SJSA1 (cell line): ENCODE measurements around the gene AFF3. TPM values are rescaled to one million over a fixed set of nuclear protein-coding genes. Genes with fewer than 3 reads are reported as not detected.

Experiments used
- DNase-seq, 2 experiments: peaks; one replicate each; pipeline ENCODE4 v3.0.0-alpha.2; 2015 to 2020; ENCODE audit warnings: low spot score in 2 of 2, low read depth in 1 of 2
- H3K27ac ChIP-seq: fragments of 250-450 bp; sonication (Bioruptor Pico); 2 replicates; pipeline ENCODE4 v1.5.1; 2020; ENCODE audit warnings: mild to moderate bottlenecking, moderate library complexity
- H3K27me3 ChIP-seq: fragments of 250-450 bp; sonication (Bioruptor Pico); replicated peaks from 2 replicates; pipeline ENCODE4 v1.5.1; 2020; ENCODE audit warnings: mild to moderate bottlenecking, moderate library complexity
- H3K36me3 ChIP-seq: fragments of 250-450 bp; sonication (Bioruptor Pico); 2 replicates; pipeline ENCODE4 v1.5.1; 2020; ENCODE audit warnings: mild to moderate bottlenecking
- H3K4me1 ChIP-seq: fragments of 250-450 bp; sonication (Bioruptor Pico); replicated peaks from 2 replicates; pipeline ENCODE4 v1.6.1; 2021; ENCODE audit warnings: mild to moderate bottlenecking
- H3K4me3 ChIP-seq: fragments of 250-450 bp; sonication (Bioruptor Pico); 2 replicates; pipeline ENCODE4 v1.5.1; 2020; ENCODE audit warnings: mild to moderate bottlenecking
- H3K9me3 ChIP-seq: fragments of 250-450 bp; sonication (Bioruptor Pico); replicated peaks from 2 replicates; pipeline ENCODE4 v1.5.1; 2020; ENCODE audit warnings: mild to moderate bottlenecking
- total RNA-seq: library from RNA; depleted of rRNA; stranded (reverse); fragments of >200 nt; shearing (Covaris generic); gene quantifications from 2 replicates; pipeline ENCODE4 v1.2.3, GENCODE V29; 2014

Gene AFF3
- total RNA-seq, 1 experiment from 2014 or later = 0.18 TPM

DNA sequence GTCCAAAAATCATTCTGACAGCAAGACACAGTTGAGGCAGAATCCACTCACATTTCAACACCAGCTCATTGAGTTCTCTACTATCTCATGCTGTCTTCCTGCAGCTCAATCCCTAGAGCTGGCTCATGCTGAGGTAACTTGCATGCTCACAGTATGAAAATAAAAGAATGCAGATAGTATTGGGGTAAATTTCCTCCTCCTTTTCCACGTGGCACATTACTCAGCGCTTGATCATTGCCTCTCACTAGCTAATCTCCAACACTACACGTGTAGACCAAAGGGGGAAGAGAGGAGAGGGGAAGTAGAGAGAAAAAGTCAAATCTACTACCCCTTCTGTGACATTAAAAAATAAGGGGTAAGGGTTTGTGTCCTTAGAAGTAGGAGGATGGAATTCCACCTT is 300.6 kb downstream of the AFF3 start:
- Histone ChIP-seq H3K27ac (no peak overlapping the region), H3K4me3 (no peak overlapping the region), H3K4me1 (no peaks in the 10 kb centered on the region), H3K36me3 (no peaks in the 10 kb centered on the region), H3K9me3 (no peaks in the 10 kb centered on the region), H3K27me3 (no peaks in the 10 kb centered on the region)
- no peak for DNase-seq

DNA sequence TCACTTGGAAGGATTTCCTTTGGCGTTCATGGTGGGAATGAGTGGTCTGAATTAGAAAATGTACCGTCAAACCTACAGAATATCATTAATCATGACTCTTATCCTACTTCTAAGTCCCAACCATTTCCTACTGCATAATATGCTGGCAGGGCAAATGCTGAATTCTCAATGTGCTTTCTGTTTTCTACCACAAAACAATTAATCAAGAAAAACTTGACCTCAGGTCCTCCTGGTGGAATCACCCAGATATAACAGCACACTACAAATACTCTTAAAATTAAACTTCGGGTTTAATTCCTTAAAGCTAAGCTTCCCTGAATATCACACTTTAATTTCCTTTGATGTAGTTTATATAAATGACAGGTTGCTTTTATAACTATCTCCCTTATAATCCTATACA is 301.6 kb downstream of the AFF3 start:
- Histone ChIP-seq H3K4me1 (no peaks in the 10 kb centered on the region), H3K4me3 (no peak overlapping the region), H3K36me3 (no peaks in the 10 kb centered on the region), H3K27me3 (no peaks in the 10 kb centered on the region), H3K9me3 (no peaks in the 10 kb centered on the region), H3K27ac (no peak overlapping the region)
- no peak for DNase-seq

GRCh38 chr2:99836690-99837605 is 305.4 kb downstream of the AFF3 start:
- no peaks in the 10 kb centered on the region for H3K36me3 ChIP-seq
- H3K27me3 ChIP-seq = no peaks in the 10 kb centered on the region
- no peak overlapping the region for H3K4me3 ChIP-seq
- H3K9me3 ChIP-seq = peaks cover 2% of the 10 kb centered on the region; the same call in 1 of the 2 replicates
- no peak overlapping the region for H3K27ac ChIP-seq
- H3K4me1 ChIP-seq = no peaks in the 10 kb centered on the region
- DNase-seq = no peak

DNA sequence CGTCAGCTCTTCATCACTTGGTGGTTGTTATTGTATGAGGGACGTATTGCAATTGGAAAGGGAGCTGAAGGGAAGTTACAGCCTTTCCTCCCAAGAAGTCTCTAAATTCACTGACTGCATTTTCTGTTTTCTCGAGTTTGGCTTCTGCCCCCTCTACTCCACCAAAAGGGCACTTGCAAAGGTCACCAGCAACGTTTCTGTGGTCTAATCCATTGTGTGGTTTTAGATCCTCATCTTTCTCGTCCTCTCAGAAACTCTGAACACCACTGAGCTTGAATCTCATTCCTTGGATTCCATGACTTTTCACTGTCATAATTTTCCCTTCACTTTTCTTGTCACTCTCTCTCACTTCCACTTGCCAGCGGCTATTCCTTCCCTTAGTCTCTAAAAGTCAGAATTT is 308.0 kb downstream of the AFF3 start:
- no peak for DNase-seq
- H3K4me3 ChIP-seq = no peak overlapping the region
- no peaks in the 10 kb centered on the region for H3K4me1 ChIP-seq
- H3K27me3 ChIP-seq = no peaks in the 10 kb centered on the region
- H3K9me3 ChIP-seq = peaks cover 2% of the 10 kb centered on the region; the same call in 1 of the 2 replicates
- no peaks in the 10 kb centered on the region for H3K36me3 ChIP-seq
- H3K27ac ChIP-seq = no peak overlapping the region

DNA sequence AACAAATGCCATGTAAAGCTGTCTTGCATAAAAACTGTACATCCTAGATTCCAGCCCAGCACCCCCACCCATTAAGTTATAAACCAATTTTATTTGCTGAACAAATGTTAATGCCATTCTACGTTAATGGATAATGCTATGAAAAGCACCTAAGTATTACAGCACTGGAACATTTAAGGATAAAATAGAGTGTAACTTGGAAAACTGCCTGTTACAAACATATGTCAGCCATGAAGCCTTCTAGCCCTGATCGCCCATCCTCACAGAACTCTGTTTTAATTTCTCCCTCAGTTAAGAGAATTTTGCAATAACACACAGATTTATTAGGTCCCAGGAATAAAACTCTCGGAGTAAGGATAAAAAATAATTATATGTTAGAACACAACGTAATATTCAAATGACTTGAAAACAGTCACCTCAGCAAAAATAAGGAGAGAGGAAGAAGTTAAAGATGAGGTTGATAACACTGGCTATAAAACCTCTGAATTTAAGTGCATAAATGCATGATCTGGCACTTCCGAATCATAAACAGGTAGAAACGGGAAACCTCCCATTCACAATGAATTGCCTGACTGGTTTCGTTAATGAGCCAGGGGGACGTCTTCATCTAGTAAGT is 308.7 kb downstream of the AFF3 start:
- Histone ChIP-seq H3K27ac (no peak overlapping the region), H3K27me3 (no peaks in the 10 kb centered on the region), H3K36me3 (no peaks in the 10 kb centered on the region), H3K9me3 (peaks cover 2% of the 10 kb centered on the region; the same call in 1 of the 2 replicates), H3K4me1 (no peaks in the 10 kb centered on the region), H3K4me3 (no peak overlapping the region)
- no peak for DNase-seq

DNA sequence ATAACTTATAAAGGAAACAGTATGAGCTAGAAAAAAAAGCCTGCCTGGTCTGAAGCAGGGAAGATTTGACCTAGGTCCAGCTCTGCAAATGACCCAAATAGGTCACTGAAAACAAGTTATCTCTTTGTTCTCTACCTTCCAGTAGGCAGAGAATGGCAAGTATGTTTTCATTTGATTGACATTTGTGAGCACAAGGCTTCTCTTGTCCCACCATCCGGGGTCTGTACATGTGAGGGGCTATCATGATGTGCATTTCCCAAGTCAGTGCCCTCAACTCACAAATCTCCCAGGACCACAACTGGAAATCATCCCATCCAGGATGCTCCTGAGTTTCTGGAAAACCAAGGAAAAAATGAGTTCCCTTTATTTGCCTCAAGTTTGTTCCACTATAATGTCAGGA is 309.5 kb downstream of the AFF3 start:
- Histone ChIP-seq H3K4me1 (no peaks in the 10 kb centered on the region), H3K9me3 (peaks cover 2% of the 10 kb centered on the region; the same call in 1 of the 2 replicates), H3K36me3 (no peaks in the 10 kb centered on the region), H3K27ac (no peak overlapping the region), H3K4me3 (no peak overlapping the region), H3K27me3 (no peaks in the 10 kb centered on the region)
- DNase-seq = no peak

- no peaks in the 10 kb centered on the region for H3K27me3 ChIP-seq
- H3K9me3 ChIP-seq = peaks cover 2% of the 10 kb centered on the region; the same call in 1 of the 2 replicates
- DNase-seq = no peak
- H3K4me1 ChIP-seq = no peaks in the 10 kb centered on the region
- no peaks in the 10 kb centered on the region for H3K36me3 ChIP-seq
- no peak overlapping the region for H3K4me3 ChIP-seq
- no peak overlapping the region for H3K27ac ChIP-seq
Observed at GRCh38 chr2:99831772-99832171, 310.6 kb downstream of the AFF3 start.

- H3K4me1 ChIP-seq = no peaks in the 10 kb centered on the region
- H3K36me3 ChIP-seq = no peaks in the 10 kb centered on the region
- no peak overlapping the region for H3K4me3 ChIP-seq
- H3K27me3 ChIP-seq = no peaks in the 10 kb centered on the region
- no peaks in the 10 kb centered on the region for H3K9me3 ChIP-seq
- no peak overlapping the region for H3K27ac ChIP-seq
- no peak for DNase-seq
Observed at GRCh38 chr2:99827296-99827999, 314.9 kb downstream of the AFF3 start.

DNA sequence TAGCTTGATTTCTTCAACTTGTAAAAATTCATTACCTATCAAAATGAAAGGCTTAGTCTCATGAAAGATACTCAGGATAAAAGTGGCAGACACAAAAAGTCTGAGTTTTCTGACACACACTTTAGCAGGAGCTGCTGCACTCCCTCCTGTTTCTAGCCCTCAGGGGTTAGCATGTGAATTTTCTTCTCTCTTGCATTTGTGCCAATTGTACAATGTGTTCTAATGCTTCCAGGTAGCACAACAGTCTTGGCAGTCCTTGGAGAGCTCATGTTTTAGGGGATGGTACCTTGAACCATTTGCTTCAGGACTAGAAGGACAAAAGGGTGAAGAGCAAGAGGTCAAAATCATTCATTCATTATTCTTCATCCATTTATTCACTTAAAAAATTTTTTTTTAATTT is 316.8 kb downstream of the AFF3 start:
- H3K27me3 ChIP-seq = no peaks in the 10 kb centered on the region
- H3K9me3 ChIP-seq = no peaks in the 10 kb centered on the region
- H3K36me3 ChIP-seq = no peaks in the 10 kb centered on the region
- DNase-seq = no peak
- H3K4me1 ChIP-seq = 0 out of 2 replicates have a peak, but pooled peaks cover 5% of the 10 kb centered on the region
- no peak overlapping the region for H3K4me3 ChIP-seq
- H3K27ac ChIP-seq = no peak overlapping the region

DNA sequence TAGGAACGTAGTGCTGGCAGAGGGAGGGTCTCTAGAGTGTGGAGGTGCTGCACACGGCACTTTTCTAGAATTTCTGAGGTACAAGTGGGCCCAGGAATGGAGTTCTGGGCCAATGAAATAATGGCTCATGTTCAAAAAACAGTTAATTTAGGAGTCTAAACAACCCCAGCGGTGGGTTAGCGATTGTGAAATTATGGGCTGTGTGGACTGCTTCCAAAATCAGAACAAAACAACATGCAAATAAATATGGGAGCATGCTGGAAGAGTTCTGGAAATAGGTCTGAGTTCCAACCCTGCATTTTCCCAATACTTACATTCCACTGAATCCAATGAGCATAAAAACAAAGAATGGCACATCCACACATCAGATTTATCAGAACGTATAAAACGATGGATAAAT is 317.6 kb downstream of the AFF3 start:
- no peak for DNase-seq
- Histone ChIP-seq H3K4me1 (0 out of 2 replicates have a peak, but pooled peaks cover 5% of the 10 kb centered on the region), H3K27ac (no peak overlapping the region), H3K4me3 (no peak overlapping the region), H3K9me3 (no peaks in the 10 kb centered on the region), H3K36me3 (no peaks in the 10 kb centered on the region), H3K27me3 (no peaks in the 10 kb centered on the region)

DNA sequence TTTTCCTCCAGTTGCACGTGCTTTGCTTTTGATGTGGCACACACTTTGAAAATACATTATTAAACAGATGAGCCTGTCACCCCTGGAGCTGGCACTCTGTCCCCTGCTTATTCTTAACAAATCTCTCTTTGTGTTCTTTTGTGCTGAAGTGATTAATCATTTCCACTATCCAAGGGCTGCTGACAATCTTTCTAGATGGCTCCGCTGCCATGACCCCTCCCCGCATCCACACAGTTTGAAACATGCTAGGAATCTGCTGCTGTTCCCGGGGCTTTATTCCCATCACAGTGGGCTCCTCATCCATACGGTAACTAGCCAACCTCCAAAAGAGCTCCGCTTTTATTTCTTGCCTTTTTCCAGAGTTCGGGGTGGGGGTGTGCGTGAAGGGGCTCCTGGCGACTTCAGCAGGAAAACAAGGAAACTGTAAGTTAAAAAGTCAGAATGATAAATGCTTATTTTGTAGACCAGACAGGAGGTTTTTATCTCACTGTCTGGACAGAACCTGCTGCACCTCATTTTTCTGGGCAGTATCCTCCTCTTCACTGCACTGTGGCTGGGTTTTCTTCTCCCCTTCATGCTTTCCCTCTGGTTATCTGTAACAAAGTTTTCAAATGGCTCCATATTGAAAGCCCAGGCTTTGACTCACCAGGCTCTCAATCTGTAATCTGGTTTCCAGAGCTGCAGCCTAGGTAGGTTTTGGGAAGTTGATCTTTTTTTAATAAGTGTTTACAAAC is 319.7 kb downstream of the AFF3 start:
- H3K9me3 ChIP-seq = no peaks in the 10 kb centered on the region
- no peaks in the 10 kb centered on the region for H3K27me3 ChIP-seq
- H3K4me3 ChIP-seq = no peak overlapping the region
- 0 out of 2 replicates have a peak, but pooled peaks cover 5% of the 10 kb centered on the region for H3K4me1 ChIP-seq
- H3K36me3 ChIP-seq = no peaks in the 10 kb centered on the region
- DNase-seq = no peak
- no peak overlapping the region for H3K27ac ChIP-seq

DNA sequence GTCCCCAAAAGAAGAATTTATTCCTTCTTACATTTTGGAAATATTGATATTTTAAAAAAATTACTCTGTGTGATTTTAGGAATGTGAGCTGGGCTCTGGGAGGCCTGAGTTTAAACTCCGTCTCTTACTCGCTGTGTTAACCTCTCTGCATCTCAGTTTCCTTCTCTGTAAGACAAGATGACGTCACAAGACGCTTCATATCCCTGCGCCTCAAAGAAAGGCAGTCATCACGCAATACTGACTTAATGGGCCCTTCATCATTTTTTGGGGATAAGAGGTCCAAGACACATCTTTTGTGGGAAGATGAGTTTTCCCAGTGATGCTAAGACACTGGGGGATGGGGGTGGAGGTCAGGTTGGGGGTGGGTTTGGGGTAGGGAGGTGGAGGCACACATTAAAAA is 320.4 kb downstream of the AFF3 start:
- Histone ChIP-seq H3K4me3 (no peak overlapping the region), H3K27me3 (no peaks in the 10 kb centered on the region), H3K4me1 (0 out of 2 replicates have a peak, but pooled peaks cover 5% of the 10 kb centered on the region), H3K36me3 (no peaks in the 10 kb centered on the region), H3K9me3 (no peaks in the 10 kb centered on the region), H3K27ac (no peak overlapping the region)
- no peak for DNase-seq

GRCh38 chr2:99821572-99821971 is 320.8 kb downstream of the AFF3 start:
- no peaks in the 10 kb centered on the region for H3K36me3 ChIP-seq
- H3K9me3 ChIP-seq = no peaks in the 10 kb centered on the region
- no peak overlapping the region for H3K27ac ChIP-seq
- no peak overlapping the region for H3K4me3 ChIP-seq
- H3K27me3 ChIP-seq = no peaks in the 10 kb centered on the region
- no peak for DNase-seq
- 0 out of 2 replicates have a peak, but pooled peaks cover 5% of the 10 kb centered on the region for H3K4me1 ChIP-seq
